HFF-Myc (cell line): ENCODE results near the gene IQCE.
"Not testable (repeated sequence)": the region's sequence is repeated elsewhere in the genome, so short reads cannot be mapped to it uniquely, and the experiment has no call there.

Source experiments
- DNase-seq: peaks from one replicate; pipeline ENCODE4 v3.0.0-alpha.2; 2011; ENCODE audit warnings: low read depth; ENCODE audit errors: extremely low read depth
- H3K4me3 ChIP-seq: replicated peaks from 2 replicates; pipeline ENCODE4 v1.5.1; 2011; ENCODE audit warnings: low read depth, mild to moderate bottlenecking, control low read depth, low read length
- TF ChIP-seq, protein P1 (sequence below): IDR thresholded peaks from 2 replicates; pipeline ENCODE4 v1.5.1; 2012; ENCODE audit warnings: mild to moderate bottlenecking, low read depth, low read length, control low read depth; ENCODE audit errors: missing control alignments

Gene IQCE

DNA sequence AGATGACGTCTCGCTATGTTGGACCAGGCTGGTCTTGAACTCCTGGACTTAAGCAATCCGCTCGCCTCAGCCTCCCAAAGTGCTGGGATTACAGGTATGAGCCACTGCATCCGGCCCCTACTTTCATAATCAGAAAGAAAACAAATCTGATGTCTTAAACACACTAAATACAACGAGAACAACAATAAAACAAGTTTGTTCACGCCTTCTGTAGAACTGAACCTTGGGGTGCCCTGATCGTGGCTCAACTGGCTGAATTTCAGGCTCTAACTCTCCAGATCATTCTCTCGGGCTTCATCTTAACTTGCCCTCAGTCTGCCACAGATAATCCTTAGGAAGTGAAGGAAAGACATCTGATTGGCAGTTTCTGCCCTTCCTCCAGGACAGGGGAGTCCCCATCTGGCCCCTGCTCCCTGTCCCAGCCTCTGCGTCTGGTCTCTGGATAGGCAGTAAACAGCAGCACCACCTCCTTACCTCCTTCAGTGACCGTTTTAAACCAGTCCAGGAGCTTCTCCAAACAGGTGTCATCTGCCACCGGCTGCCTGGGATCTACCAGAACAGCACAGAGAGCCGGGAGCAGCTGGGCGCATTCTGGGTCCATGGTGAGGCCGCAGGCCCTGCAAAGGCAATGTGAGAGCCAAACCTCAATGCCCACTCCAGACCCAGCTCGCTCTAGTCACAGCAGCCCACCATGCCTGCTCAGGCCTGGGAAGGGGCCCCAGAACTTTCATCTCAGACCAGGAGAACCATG, 4.8 kb upstream of the IQCE start:
- no peak for DNase-seq
- H3K4me3 ChIP-seq: peak overlapping the region; percentile 77
- TF ChIP-seq, protein P1, sequence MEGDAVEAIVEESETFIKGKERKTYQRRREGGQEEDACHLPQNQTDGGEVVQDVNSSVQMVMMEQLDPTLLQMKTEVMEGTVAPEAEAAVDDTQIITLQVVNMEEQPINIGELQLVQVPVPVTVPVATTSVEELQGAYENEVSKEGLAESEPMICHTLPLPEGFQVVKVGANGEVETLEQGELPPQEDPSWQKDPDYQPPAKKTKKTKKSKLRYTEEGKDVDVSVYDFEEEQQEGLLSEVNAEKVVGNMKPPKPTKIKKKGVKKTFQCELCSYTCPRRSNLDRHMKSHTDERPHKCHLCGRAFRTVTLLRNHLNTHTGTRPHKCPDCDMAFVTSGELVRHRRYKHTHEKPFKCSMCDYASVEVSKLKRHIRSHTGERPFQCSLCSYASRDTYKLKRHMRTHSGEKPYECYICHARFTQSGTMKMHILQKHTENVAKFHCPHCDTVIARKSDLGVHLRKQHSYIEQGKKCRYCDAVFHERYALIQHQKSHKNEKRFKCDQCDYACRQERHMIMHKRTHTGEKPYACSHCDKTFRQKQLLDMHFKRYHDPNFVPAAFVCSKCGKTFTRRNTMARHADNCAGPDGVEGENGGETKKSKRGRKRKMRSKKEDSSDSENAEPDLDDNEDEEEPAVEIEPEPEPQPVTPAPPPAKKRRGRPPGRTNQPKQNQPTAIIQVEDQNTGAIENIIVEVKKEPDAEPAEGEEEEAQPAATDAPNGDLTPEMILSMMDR: no peak

DNA sequence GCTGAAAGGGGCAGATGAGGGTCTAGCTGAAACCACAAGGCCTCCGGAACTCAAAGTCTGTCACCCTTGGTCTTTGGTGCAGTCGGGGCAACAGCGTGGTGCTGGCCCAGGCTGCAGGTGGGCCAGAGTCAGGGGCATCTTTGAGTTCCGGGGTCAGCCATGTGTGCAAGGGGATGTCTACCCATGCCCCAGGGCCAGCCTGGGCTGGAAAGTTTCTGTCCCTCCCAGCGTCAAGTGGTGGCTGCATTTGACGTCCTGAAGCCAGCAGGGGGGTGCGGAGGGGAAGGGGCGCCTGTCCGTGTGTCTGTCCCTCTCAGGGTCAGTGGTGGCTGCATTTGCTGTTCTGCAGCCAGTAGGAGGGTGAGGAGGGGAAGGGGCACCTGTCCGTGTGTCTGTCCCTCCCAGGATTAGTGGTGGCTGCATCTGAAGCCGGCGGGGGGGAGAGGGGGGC, 4.1 kb upstream of the IQCE start:
- H3K4me3 ChIP-seq: peak overlapping the region; percentile 77
- DNase-seq: no peak
- TF ChIP-seq, protein P1: no peak

DNA sequence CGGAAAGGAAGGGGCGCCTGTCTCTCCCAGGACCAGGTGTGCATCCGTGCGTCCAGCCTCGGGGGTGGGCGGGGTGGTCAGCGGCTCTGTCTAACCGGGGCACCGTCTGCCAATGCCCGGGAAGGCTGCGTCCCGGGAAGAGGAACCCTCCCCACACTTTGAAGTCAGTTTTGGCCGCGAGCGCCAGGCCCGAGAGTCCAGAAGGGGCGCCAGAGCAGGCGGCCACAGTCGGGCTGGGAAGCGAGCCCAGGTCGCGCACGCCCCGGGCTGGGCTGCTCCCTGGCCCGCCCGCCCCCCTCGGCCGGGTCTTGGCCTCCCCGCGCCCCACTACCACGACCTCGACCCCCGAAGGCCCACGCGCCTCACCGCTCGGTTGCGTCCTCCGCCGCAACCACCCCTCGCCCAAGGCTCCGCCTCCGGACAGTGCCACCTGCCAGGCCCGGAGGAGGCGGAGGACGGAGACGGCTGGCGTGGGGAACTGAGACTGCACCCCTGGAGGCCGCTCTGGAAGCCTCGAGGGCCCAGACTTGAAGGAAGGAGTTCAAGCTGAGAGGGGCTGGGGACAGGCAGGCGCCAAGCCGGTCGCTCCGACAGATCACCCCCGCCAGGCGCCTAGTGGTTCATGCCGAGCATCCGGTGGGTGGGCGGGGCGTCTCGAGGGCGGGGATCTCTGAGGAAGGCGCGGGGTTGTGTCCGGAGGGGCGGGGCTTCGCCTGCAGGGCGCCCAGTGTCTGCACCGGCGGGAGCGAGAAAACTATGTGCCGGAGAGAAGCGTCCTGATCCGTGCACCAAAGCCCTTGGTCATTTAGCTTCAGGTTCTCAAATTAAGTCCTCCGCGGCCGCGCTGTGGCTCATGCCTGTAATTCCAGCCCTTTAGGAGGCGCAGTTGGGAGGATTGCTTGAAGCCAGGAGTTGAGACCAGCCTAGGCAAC, 3.4 kb upstream of the IQCE start, which contains the start of gene BRAT1:
Gene BRAT1 (minus strand): TSS at position 404 of the 932 bp plus-strand sequence. CDS start 1,093 bp downstream, outside the sequence.
- peak within 1 kb of the TSS; percentile 77 for H3K4me3 ChIP-seq
- TF ChIP-seq, protein P1: peak; percentile 38
- DNase-seq: peak; percentile 77

DNA sequence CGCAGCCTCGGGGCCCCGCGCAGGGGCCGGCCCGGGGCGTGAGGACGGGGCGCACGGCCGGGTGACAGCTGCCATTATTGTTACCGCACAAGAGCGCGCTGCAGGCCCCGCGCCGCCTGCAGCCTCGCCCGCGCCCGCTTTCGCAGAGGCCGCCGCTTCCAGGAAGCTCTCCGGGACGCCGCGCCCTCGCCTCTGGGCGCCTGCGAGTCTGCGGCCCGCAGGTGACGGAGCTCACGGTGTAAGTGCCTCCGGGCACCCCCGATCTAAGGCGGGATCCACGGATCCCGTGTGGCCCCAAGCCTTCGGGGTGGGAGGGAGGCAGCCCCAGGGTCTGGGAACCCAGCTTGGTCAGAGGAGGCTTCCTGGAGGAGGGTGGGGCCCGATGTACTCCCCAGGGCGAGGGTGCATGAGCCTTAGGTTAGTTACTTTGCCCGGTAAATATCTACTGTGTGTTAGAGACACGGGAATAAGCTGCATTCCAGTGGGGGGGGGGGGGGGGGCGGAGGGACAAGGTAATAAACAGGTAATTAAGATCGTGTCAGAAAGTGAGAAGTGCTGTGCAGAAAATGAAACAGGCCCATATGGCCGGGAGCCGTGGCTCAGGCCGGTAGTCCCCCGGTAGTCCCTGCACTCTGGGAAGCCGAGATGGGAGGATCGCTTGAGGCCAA, 638 bp downstream of the IQCE start:
- TF ChIP-seq, protein P1: no peak
- H3K4me3 ChIP-seq: peak overlapping the region; percentile 87
- DNase-seq: no peak

DNA sequence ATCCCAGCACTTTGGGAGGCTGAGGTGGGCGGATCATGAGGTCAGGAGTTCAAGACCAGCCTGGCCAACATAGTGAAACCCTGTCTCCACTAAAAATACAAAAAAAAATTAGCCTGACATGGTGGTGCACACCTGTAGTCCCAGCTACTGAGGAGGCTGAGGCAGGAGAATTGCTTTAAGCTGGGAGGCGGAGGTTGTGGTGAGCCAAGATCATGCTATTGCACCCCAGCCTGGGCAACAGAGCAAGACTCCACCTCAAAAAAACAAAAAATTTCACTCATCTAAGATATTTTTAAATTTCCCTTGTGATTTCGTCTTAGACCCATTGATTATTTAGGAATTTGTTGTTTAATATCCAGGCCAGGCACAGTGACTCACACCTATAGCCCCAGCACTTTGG, 5.2 kb downstream of the IQCE start:
- DNase-seq, H3K4me3 ChIP-seq: not testable (repeated sequence)

DNA sequence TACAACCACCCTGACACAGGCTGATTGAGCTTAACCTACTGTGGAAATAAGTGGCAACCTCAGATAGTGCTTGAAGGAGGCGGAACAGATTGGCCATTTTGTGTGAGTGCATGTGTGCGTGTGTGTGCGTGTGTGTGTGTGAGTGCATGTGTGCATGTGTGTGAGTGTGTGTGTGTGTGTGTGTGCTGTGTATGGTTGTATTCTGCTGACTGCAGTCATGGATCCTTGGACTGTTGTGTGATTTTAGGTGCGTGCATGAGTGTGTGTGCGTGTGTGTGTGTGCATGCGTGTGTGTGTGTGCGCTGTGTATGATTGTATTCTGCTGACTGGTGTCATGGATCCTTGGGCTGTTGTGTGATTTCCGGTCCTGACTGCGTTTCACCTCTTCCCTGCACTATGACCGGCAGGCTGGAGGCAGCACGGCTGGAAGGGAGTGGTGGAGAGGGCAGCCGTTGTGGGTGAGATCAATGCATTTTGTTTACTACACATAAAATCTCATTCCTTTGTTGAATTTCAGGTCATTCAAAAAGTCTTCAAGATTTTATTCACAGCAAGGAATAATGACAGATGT, 6.3 kb downstream of the IQCE start:
- TF ChIP-seq, protein P1: no peak
- DNase-seq: no peak
- no peak overlapping the region for H3K4me3 ChIP-seq
